IMR-90 (cell line): ENCODE data around the gene PIK3C3. TPM values are rescaled to one million over a fixed set of nuclear protein-coding genes. Genes with fewer than 3 reads are reported as not detected.

Experiments
- ATAC-seq: fragments of 200-7000 bp; cut with Tn5 transposase; 2 replicates; pipeline ENCODE4 v1.9.1; 2020; ENCODE audit warnings: low read depth, mild to moderate bottlenecking, moderate library complexity
- BruUV-seq: library from RNA; stranded (reverse); fragments of 400-500 nt; replicated peaks from 2 replicates; lab custom pipeline; 2021; lab: Mats Ljungman, UMichigan
- CTCF ChIA-PET: fragments of 300-600 bp; formaldehyde crosslinking; extraction: SDS; loops from one replicate; lab custom pipeline; 2021; ENCODE audit warnings: antibody characterized with exemption; lab: Yijun Ruan, JAX
- POLR2A ChIA-PET: fragments of 300-600 bp; sonication (Branson Sonifier 250); formaldehyde crosslinking; loops from one replicate; lab custom pipeline; 2022; ENCODE audit warnings: antibody characterized with exemption; ENCODE audit not compliant: unreplicated experiment; lab: Charles Lee
- DNase-seq: peaks from one replicate; pipeline ENCODE4 v3.0.0; 2013
- H2AFZ ChIP-seq: replicated peaks from 2 replicates; pipeline ENCODE3; 2013; ENCODE audit warnings: low read length, mild to moderate bottlenecking; ENCODE audit not compliant: poor library complexity
- H2AK5ac ChIP-seq: 2 replicates; pipeline ENCODE4 v1.6.1; 2013; ENCODE audit warnings: low read depth, low read length, inconsistent platforms
- H2AK9ac ChIP-seq: replicated peaks from 2 replicates; pipeline ENCODE3; 2013; ENCODE audit warnings: mild to moderate bottlenecking, low read depth, low read length, moderate library complexity; ENCODE audit not compliant: poor library complexity
- H2BK120ac ChIP-seq: 2 replicates; pipeline ENCODE4 v1.6.1; 2013; ENCODE audit warnings: low read depth, low read length, inconsistent platforms
- H2BK15ac ChIP-seq: 3 replicates; pipeline ENCODE4 v1.6.1; 2013; ENCODE audit warnings: low read depth, low read length, inconsistent platforms
- H2BK20ac ChIP-seq: 2 replicates; pipeline ENCODE4 v1.6.1; 2013; ENCODE audit warnings: low read depth, mild to moderate bottlenecking, inconsistent platforms, low read length, moderate library complexity
- H2BK5ac ChIP-seq: 2 replicates; pipeline ENCODE4 v1.6.1; 2013; ENCODE audit warnings: mild to moderate bottlenecking, low read depth, low read length, inconsistent platforms; ENCODE audit not compliant: poor library complexity, severe bottlenecking
- H3K14ac ChIP-seq: replicated peaks from 2 replicates; pipeline ENCODE4 v1.6.1; 2013; ENCODE audit warnings: low read depth, low read length, inconsistent platforms
- H3K18ac ChIP-seq: 2 replicates; pipeline ENCODE4 v1.6.1; 2013; ENCODE audit warnings: low read depth, low read length, control low read depth
- H3K23ac ChIP-seq: 2 replicates; pipeline ENCODE4 v1.6.1; 2013; ENCODE audit warnings: low read depth, low read length, inconsistent platforms
- H3K27ac ChIP-seq: 2 replicates; pipeline ENCODE4 v1.5.1; 2013; ENCODE audit warnings: mild to moderate bottlenecking, control low read depth, low read length; ENCODE audit not compliant: insufficient read depth
- H3K27me3 ChIP-seq: 2 replicates; pipeline ENCODE4 v1.6.1; 2013; ENCODE audit warnings: low read length; ENCODE audit not compliant: control insufficient read depth, insufficient read depth
- H3K36me3 ChIP-seq: 2 replicates; pipeline ENCODE4 v1.6.1; 2013; ENCODE audit warnings: low read length, mixed read lengths; ENCODE audit not compliant: control insufficient read depth, insufficient read depth
- H3K4ac ChIP-seq: 2 replicates; pipeline ENCODE4 v1.6.1; 2013; ENCODE audit warnings: low read depth, low read length, inconsistent platforms
- H3K4me1 ChIP-seq: 2 replicates; pipeline ENCODE4 v1.6.1; 2013; ENCODE audit warnings: low read length, mixed read lengths; ENCODE audit not compliant: control insufficient read depth, insufficient read depth
- H3K4me2 ChIP-seq: 2 replicates; pipeline ENCODE4 v1.6.1; 2013; ENCODE audit warnings: low read depth, mild to moderate bottlenecking, control low read depth, low read length, moderate library complexity
- H3K4me3 ChIP-seq: 2 replicates; pipeline ENCODE4 v1.5.1; 2013; ENCODE audit warnings: low read depth, mild to moderate bottlenecking, control low read depth, low read length, moderate library complexity; ENCODE audit not compliant: insufficient read depth
- H3K56ac ChIP-seq: 2 replicates; pipeline ENCODE4 v1.6.1; 2013; ENCODE audit warnings: low read length, inconsistent platforms; ENCODE audit not compliant: insufficient read depth; ENCODE audit errors: extremely low read depth
- H3K79me1 ChIP-seq, 2 experiments: 2 replicates each; pipeline ENCODE4 v1.6.1; 2013; ENCODE audit warnings: low read length in 2 of 2, inconsistent platforms in 1 of 2, low read depth in 1 of 2
- H3K9ac ChIP-seq: 2 replicates; pipeline ENCODE4 v1.6.1; 2013; ENCODE audit warnings: low read depth, low read length, control low read depth
- H3K9me1 ChIP-seq: 2 replicates; pipeline ENCODE4 v1.6.1; 2013; ENCODE audit warnings: low read length, inconsistent platforms; ENCODE audit not compliant: insufficient read depth
- H3K9me3 ChIP-seq: 2 replicates; pipeline ENCODE4 v1.6.1; 2013; ENCODE audit warnings: low read length; ENCODE audit not compliant: control insufficient read depth, insufficient read depth
- H4K20me1 ChIP-seq: 2 replicates; pipeline ENCODE4 v1.6.1; 2013; ENCODE audit warnings: low read length, inconsistent platforms; ENCODE audit not compliant: insufficient read depth
- H4K5ac ChIP-seq: 2 replicates; pipeline ENCODE4 v1.6.1; 2013; ENCODE audit warnings: mild to moderate bottlenecking, low read depth, low read length, control low read depth
- H4K8ac ChIP-seq, 2 experiments: 2 replicates each; pipeline ENCODE4 v1.6.1; 2013; ENCODE audit warnings: low read depth in 2 of 2, low read length in 2 of 2, control low read depth in 1 of 2, inconsistent platforms in 1 of 2
- H4K91ac ChIP-seq: 2 replicates; pipeline ENCODE4 v1.6.1; 2013; ENCODE audit warnings: low read depth, low read length, inconsistent platforms; ENCODE audit not compliant: insufficient read depth
- RAD21 ChIP-seq: IDR thresholded peaks from 2 replicates; pipeline ENCODE4 v1.6.1; 2012; ENCODE audit warnings: low read length, improper control_type of control experiment
- SMC3 ChIP-seq: fragments of 150-350 bp; IDR thresholded peaks from 2 replicates; pipeline ENCODE4 v1.6.1; 2016; ENCODE audit warnings: low read depth, mild to moderate bottlenecking, antibody characterized with exemption, low read length, moderate library complexity
- WGBS, 2 experiments: methylation state at CpG; one replicate each; pipeline versions ENCODE4 v1.1.5 to v1.1.7; 2013; ENCODE audit warnings: missing lambda C conversion rate in 2 of 2; ENCODE audit not compliant: insufficient read length in 1 of 2; ENCODE audit errors: extremely low coverage in 2 of 2; 5-methylcytosine and 5-hydroxymethylcytosine counted together
- dilution Hi-C: fragments of 300-500 bp; cut with HindIII; formaldehyde crosslinking; loops from one replicate; pipeline ENCODE4 v1.14.3; 2018; ENCODE audit warnings: low sequenced_read_pairs; ENCODE audit not compliant: unreplicated experiment
- in situ Hi-C: fragments of 300-500 bp; cut with MboI; formaldehyde crosslinking; loops from 3 replicates; pipeline ENCODE4 v1.14.3; 2019; ENCODE audit warnings: low sequenced_read_pairs, inconsistent platforms, mixed read lengths
- intact Hi-C: fragments of 100-400 bp; cut with micrococcal nuclease; formaldehyde crosslinking; loops from 2 replicates; pipeline ENCODE4 v1.10.0; 2022
- polyA plus RNA-seq, 3 experiments: library from polyadenylated mRNA; depleted of rRNA; stranded (reverse); fragments of >200 nt; gene quantifications; 2 replicates each; pipeline ENCODE4 v1.2.3, GENCODE V29; 2012; ENCODE audit warnings: low replicate concordance in 1 of 3
- total RNA-seq: library from RNA; depleted of rRNA; stranded (reverse); fragments of >200 nt; gene quantifications from 2 replicates; pipeline ENCODE4 v1.2.3, GENCODE V29; 2012
- TF ChIP-seq, protein P1 (sequence below): fragments of 150-350 bp; IDR thresholded peaks from 2 replicates; pipeline ENCODE4 v1.6.1; 2016; ENCODE audit warnings: low read depth, mild to moderate bottlenecking, low read length, moderate library complexity, borderline replicate concordance

The PIK3C3 gene
- total and polyA plus RNA-seq, 2 of the 4 experiments (the other 2 are of a cell fraction): 41.2 to 57.2 TPM

DNA sequence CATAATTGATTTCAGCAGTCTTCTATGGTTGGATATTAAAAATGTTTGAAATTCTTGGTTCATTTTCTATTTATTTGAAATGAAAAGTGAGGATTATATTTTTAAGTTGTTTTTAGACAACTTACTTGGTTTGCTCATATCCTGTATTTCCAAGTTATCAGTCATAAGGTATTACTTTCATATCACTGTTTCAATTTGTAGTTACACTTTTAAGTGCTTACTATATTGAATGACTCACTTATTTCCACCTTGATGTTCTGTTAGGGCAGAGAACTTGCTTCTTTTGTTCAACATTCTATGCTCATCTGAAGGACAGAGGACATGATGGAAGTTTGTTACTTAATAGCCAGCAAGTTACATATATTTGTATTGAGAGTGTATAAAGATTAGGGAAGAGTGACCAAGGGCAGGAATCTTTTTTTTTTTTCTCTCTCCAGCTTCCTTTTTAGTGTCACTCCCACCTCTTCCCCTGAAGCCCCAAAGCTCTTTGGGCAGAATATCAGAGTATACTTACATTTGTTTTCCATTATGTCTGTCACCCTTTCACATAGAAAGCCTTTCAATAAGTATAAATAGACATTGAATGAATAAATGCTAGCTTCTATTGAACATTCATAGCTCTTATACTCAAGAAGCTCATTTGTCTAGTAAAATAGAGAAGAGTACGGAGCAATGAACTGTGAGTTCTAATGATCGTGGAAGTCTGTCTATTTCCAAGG lies 28.1 kb downstream of the PIK3C3 start:
- POLR2A ChIA-PET: no interaction called here
- H2BK120ac ChIP-seq: no peak overlapping the region
- peaks cover 3% of the 10 kb centered on the region; the same call in 1 of the 2 replicates for H3K9me1 ChIP-seq
- no peak overlapping the region for H2AK9ac ChIP-seq
- no peak overlapping the region for H3K4ac ChIP-seq
- 0 out of 2 replicates have a peak, but pooled peaks cover 4% of the 10 kb centered on the region for H4K20me1 ChIP-seq
- no peak overlapping the region for H3K27ac ChIP-seq
- no peaks in the 10 kb centered on the region for H3K27me3 ChIP-seq
- peaks cover 3% of the 10 kb centered on the region for H3K36me3 ChIP-seq
- BruUV-seq: no TSS peak
- no peak overlapping the region for H3K14ac ChIP-seq
- H2BK5ac ChIP-seq: no peak overlapping the region
- H4K5ac ChIP-seq: no peak overlapping the region
- in situ Hi-C loops (no loop called here), intact Hi-C loops (no loop called here), dilution Hi-C loops (no loop called here)
- no peaks in the 10 kb centered on the region for H3K4me1 ChIP-seq
- no peak for TF ChIP-seq RAD21
- no peak for TF ChIP-seq SMC3
- TF ChIP-seq, protein P1, sequence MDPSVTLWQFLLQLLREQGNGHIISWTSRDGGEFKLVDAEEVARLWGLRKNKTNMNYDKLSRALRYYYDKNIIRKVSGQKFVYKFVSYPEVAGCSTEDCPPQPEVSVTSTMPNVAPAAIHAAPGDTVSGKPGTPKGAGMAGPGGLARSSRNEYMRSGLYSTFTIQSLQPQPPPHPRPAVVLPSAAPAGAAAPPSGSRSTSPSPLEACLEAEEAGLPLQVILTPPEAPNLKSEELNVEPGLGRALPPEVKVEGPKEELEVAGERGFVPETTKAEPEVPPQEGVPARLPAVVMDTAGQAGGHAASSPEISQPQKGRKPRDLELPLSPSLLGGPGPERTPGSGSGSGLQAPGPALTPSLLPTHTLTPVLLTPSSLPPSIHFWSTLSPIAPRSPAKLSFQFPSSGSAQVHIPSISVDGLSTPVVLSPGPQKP: no peak
- ATAC-seq (no peak), DNase-seq (peak; percentile 20)
- no peaks in the 10 kb centered on the region for H3K9me3 ChIP-seq
- H3K9ac ChIP-seq: no peak overlapping the region
- no peak overlapping the region for H3K18ac ChIP-seq
- H3K23ac ChIP-seq: no peak overlapping the region
- H4K8ac ChIP-seq: no peak overlapping the region
- H2BK20ac ChIP-seq: no peak overlapping the region
- WGBS, 2 experiments: no CpG with 5 or more reads among the region's 2 CpGs
- no peak overlapping the region for H3K4me2 ChIP-seq
- no peak overlapping the region for H2AFZ ChIP-seq
- H3K79me1 ChIP-seq: peaks cover 17 to 22% of the 10 kb centered on the region in 2 experiments
- H4K91ac ChIP-seq: no peak overlapping the region
- CTCF ChIA-PET: no interaction called here
- H3K56ac ChIP-seq: no peak overlapping the region
- no peak overlapping the region for H3K4me3 ChIP-seq
- no peak overlapping the region for H2AK5ac ChIP-seq
- no peak overlapping the region for H2BK15ac ChIP-seq
